H1 (cell line): ENCODE measurements around the gene TCERG1L. TPM values are rescaled to one million over a fixed set of nuclear protein-coding genes. Genes with fewer than 3 reads are reported as not detected.

Experiments
- CTCF ChIA-PET: fragments of 300-600 bp; sonication (Branson Sonifier 250); formaldehyde crosslinking; loops from one replicate; lab custom pipeline; 2021; ENCODE audit not compliant: partially characterized antibody; lab: Charles Lee
- POLR2A ChIA-PET: fragments of 300-600 bp; sonication (Branson Sonifier 250); formaldehyde crosslinking; loops from one replicate; lab custom pipeline; 2021; ENCODE audit warnings: inconsistent platforms; ENCODE audit not compliant: partially characterized antibody; lab: Charles Lee
- DNase-seq, 2 experiments: peaks; one replicate each; pipeline versions ENCODE4 v3.0.0 to v3.0.0-alpha.2; 2010 to 2022; ENCODE audit warnings: low spot score in 2 of 2, low read depth in 1 of 2, mixed read lengths in 1 of 2
- FAIRE-seq: peaks from 2 replicates; lab custom pipeline; 2011; peaks lifted over from hg19 to GRCh38; lab: Jason Lieb, UNC
- H2AFZ ChIP-seq: 2 replicates; pipeline ENCODE4 v1.8.1; 2012; ENCODE audit warnings: low read length, inconsistent platforms
- H2AK5ac ChIP-seq: 2 replicates; pipeline ENCODE4 v1.6.1; 2013; ENCODE audit warnings: low read depth, low read length
- H2BK120ac ChIP-seq: replicated peaks from 2 replicates; pipeline ENCODE3; 2013; ENCODE audit warnings: low read depth, low read length, inconsistent platforms
- H2BK12ac ChIP-seq: 2 replicates; pipeline ENCODE4 v1.6.1; 2013; ENCODE audit warnings: low read depth, low read length
- H2BK15ac ChIP-seq: 2 replicates; pipeline ENCODE4 v1.6.1; 2013; ENCODE audit warnings: low read length
- H2BK20ac ChIP-seq: 2 replicates; pipeline ENCODE4 v1.6.1; 2013; ENCODE audit warnings: low read length
- H2BK5ac ChIP-seq: 2 replicates; pipeline ENCODE4 v1.6.1; 2013; ENCODE audit warnings: low read depth, low read length
- H3K14ac ChIP-seq: 2 replicates; pipeline ENCODE4 v1.6.1; 2013; ENCODE audit warnings: inconsistent platforms; ENCODE audit not compliant: insufficient read length
- H3K18ac ChIP-seq: 2 replicates; pipeline ENCODE4 v1.6.1; 2013; ENCODE audit warnings: low read length; ENCODE audit errors: extremely low read depth
- H3K23ac ChIP-seq: 2 replicates; pipeline ENCODE4 v1.6.1; 2013; ENCODE audit warnings: inconsistent platforms; ENCODE audit not compliant: insufficient read length
- H3K23me2 ChIP-seq: 2 replicates; pipeline ENCODE4 v1.6.1; 2013; ENCODE audit warnings: low read depth, low read length
- H3K27ac ChIP-seq: 2 replicates; pipeline ENCODE4 v1.6.1; 2011; ENCODE audit warnings: low read depth, low read length, inconsistent platforms
- H3K27me3 ChIP-seq, 4 experiments: replicated peaks in 1 of 4; 1 replicate in 1 of 4; 2 replicates in 3 of 4; pipeline versions ENCODE4 v1.6.1 to v1.8.1; 2011 to 2013; ENCODE audit warnings: low read length in 3 of 4, mild to moderate bottlenecking in 3 of 4, inconsistent platforms in 2 of 4, mixed read lengths in 2 of 4, moderate library complexity in 1 of 4; ENCODE audit not compliant: control insufficient read depth in 3 of 4, insufficient read depth in 3 of 4; ENCODE audit errors: extremely low read depth in 1 of 4
- H3K36me3 ChIP-seq, 4 experiments: 2 replicates each; pipeline versions ENCODE4 v1.6.1 to v1.8.1; 2011 to 2013; ENCODE audit warnings: mild to moderate bottlenecking in 4 of 4, low read length in 3 of 4, moderate library complexity in 2 of 4, control low read depth in 1 of 4, inconsistent platforms in 1 of 4; ENCODE audit not compliant: insufficient read depth in 4 of 4, control insufficient read depth in 2 of 4
- H3K4ac ChIP-seq: replicated peaks from 2 replicates; pipeline ENCODE3; 2013; ENCODE audit warnings: low read length, low read depth, mixed read lengths, inconsistent platforms; ENCODE audit not compliant: insufficient read length
- H3K4me1 ChIP-seq, 4 experiments: replicated peaks in 1 of 4; 1 replicate in 1 of 4; 2 replicates in 3 of 4; pipeline versions ENCODE4 v1.6.1 to v1.8.1; 2011 to 2013; ENCODE audit warnings: low read length in 3 of 4, inconsistent platforms in 2 of 4, mixed read lengths in 1 of 4; ENCODE audit not compliant: insufficient read depth in 4 of 4, control insufficient read depth in 3 of 4
- H3K4me2 ChIP-seq, 2 experiments: 2 replicates each; pipeline versions ENCODE4 v1.6.1 to v1.8.1; 2011 to 2013; ENCODE audit warnings: low read depth in 2 of 2, low read length in 2 of 2, control low read depth in 1 of 2, inconsistent platforms in 1 of 2, mild to moderate bottlenecking in 1 of 2; ENCODE audit not compliant: insufficient read depth in 1 of 2
- H3K4me3 ChIP-seq, 4 experiments: fragments of 200-600, 300-600 bp in 1 of 4; sonication (generic), shearing (Covaris generic), sonication (Bioruptor Twin) in 1 of 4; 2 replicates each; pipeline versions ENCODE4 v1.5.1 to v1.8.1; 2011 to 2016; ENCODE audit warnings: low read length in 4 of 4, low read depth in 3 of 4, control low read depth in 2 of 4, inconsistent platforms in 2 of 4, mild to moderate bottlenecking in 2 of 4, mixed read lengths in 1 of 4, moderate library complexity in 1 of 4; ENCODE audit not compliant: insufficient read depth in 2 of 4; ENCODE audit errors: extremely low read depth in 1 of 4
- H3K56ac ChIP-seq: replicated peaks from 2 replicates; pipeline ENCODE3; 2013; ENCODE audit warnings: low read depth, mild to moderate bottlenecking, mixed read lengths, low read length, inconsistent platforms; ENCODE audit not compliant: insufficient read length
- H3K79me1 ChIP-seq: 2 replicates; pipeline ENCODE4 v1.6.1; 2013; ENCODE audit warnings: low read depth, low read length, control low read depth
- H3K79me2 ChIP-seq, 2 experiments: 2 replicates each; pipeline versions ENCODE4 v1.6.1 to v1.8.1; 2012 to 2013; ENCODE audit warnings: low read length in 2 of 2, mild to moderate bottlenecking in 2 of 2, inconsistent platforms in 1 of 2; ENCODE audit not compliant: insufficient read depth in 2 of 2, control insufficient read depth in 1 of 2
- H3K9ac ChIP-seq, 4 experiments: replicated peaks in 1 of 4; 1 replicate in 1 of 4; 2 replicates in 3 of 4; pipeline versions ENCODE4 v1.6.1 to v1.8.1; 2011 to 2013; ENCODE audit warnings: low read depth in 3 of 4, low read length in 3 of 4, control low read depth in 2 of 4, mild to moderate bottlenecking in 2 of 4, moderate library complexity in 2 of 4, inconsistent platforms in 1 of 4; ENCODE audit errors: extremely low read depth in 1 of 4
- H3K9me3 ChIP-seq, 2 experiments: 2 replicates each; pipeline versions ENCODE4 v1.6.1 to v1.8.1; 2012 to 2013; ENCODE audit warnings: mild to moderate bottlenecking in 2 of 2, moderate library complexity in 2 of 2, control low read depth in 1 of 2, inconsistent platforms in 1 of 2, low read depth in 1 of 2, low read length in 1 of 2, mixed read lengths in 1 of 2; ENCODE audit not compliant: insufficient read depth in 2 of 2
- H4K20me1 ChIP-seq, 2 experiments: replicated peaks in 1 of 2; 2 replicates each; pipeline versions ENCODE3 to v1.8.1; 2011 to 2013; ENCODE audit warnings: inconsistent platforms in 2 of 2, low read length in 2 of 2, mild to moderate bottlenecking in 1 of 2; ENCODE audit not compliant: insufficient read depth in 2 of 2, control insufficient read depth in 1 of 2
- H4K5ac ChIP-seq: 2 replicates; pipeline ENCODE4 v1.6.1; 2013; ENCODE audit warnings: low read length, low read depth, mixed read lengths, inconsistent platforms; ENCODE audit not compliant: insufficient read length
- H4K8ac ChIP-seq: 2 replicates; pipeline ENCODE4 v1.8.0; 2013; ENCODE audit warnings: mild to moderate bottlenecking, moderate library complexity, low read length, inconsistent platforms; ENCODE audit not compliant: insufficient read depth; ENCODE audit errors: extremely low read depth
- H4K91ac ChIP-seq: replicated peaks from 2 replicates; pipeline ENCODE3; 2013; ENCODE audit warnings: low read length, mixed read lengths, inconsistent platforms; ENCODE audit not compliant: insufficient read length
- RFX5 ChIP-seq: IDR thresholded peaks from 2 replicates; pipeline ENCODE4 v1.6.1; 2011; ENCODE audit warnings: low read depth, low read length, improper control_type of control experiment, borderline replicate concordance
- WGBS, 2 experiments: shearing (Covaris generic) in 1 of 2; methylation state at CpG; one replicate each; pipeline versions ENCODE4 v1.1.6 to v1.1.7; 2013 to 2015; ENCODE audit warnings: low lambda C conversion rate in 2 of 2, mixed read lengths in 2 of 2, inconsistent platforms in 1 of 2, low coverage in 1 of 2, missing lambda C conversion rate in 1 of 2; ENCODE audit not compliant: insufficient replicate concordance in 2 of 2, insufficient coverage in 1 of 2, insufficient read length in 1 of 2; ENCODE audit errors: extremely low coverage in 1 of 2, missing lambda C conversion rate in 1 of 2; 5-methylcytosine and 5-hydroxymethylcytosine counted together
- polyA plus RNA-seq, 7 experiments: library from polyadenylated mRNA; depleted of rRNA in 3 of 7; stranded (reverse) in 5 of 7; unstranded in 2 of 7; fragments of >200 nt in 5 of 7; fragments of 200-250 nt in 2 of 7; gene quantifications; 1 replicate in 5 of 7; 2 replicates in 1 of 7; 4 replicates in 1 of 7; pipeline versions ENCODE4 v1.2.1 to v1.2.3, GENCODE V29; 2011 to 2013; ENCODE audit warnings: missing spikeins in 2 of 7, mixed read lengths in 2 of 7
- total RNA-seq: library from RNA; stranded (reverse); fragmentation: NEBNext Ultra II Directional; extraction: Animal tissue kit (Norgen Biotek cat#: 25700); gene quantifications from 2 replicates; pipeline ENCODE4 v1.2.1, GENCODE V29; 2021

Gene TCERG1L
- total and polyA plus RNA-seq, 2 of the 8 experiments (the other 6 are each of a cell fraction or from before 2014, with no cell fraction given), result 3.9 to 6.9 TPM

DNA sequence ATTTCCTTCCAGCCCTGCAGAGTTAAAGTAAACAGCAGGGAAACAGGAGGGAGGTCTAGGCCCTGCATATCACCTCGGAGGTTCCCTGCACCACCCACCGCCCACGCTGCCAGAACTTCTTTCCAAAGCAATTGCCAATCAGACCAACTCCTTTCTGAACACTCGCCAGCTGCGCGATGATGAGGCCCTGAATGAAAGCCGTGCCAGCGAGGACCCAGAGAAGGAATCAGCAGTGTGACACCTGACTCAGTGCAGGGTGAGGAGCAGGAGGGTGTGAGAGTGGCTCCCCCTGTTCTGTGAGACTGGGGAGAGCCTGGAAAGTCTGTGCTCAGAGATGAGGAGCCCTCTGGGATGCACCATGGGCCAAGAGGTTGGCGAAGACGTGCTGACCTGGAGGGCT is 3.3 kb upstream of the TCERG1L start:
- Histone ChIP-seq H3K18ac (no peak overlapping the region), H2BK5ac (no peak overlapping the region), H3K9me3 (no peaks in the 10 kb centered on the region), H3K4me2 (no peak overlapping the region), H3K4me3 (no peak overlapping the region), H3K79me1 (no peaks in the 10 kb centered on the region), H3K4ac (no peak overlapping the region), H4K91ac (no peak overlapping the region), H3K79me2 (no peaks in the 10 kb centered on the region), H2BK12ac (no peak overlapping the region), H2BK15ac (no peak overlapping the region), H2AFZ (no peak overlapping the region), H3K27me3 (peaks cover 0 to 14% (median 6%) of the 10 kb centered on the region in 4 experiments; a peak in 6 of 7 replicates), H4K20me1 (no peaks in the 10 kb centered on the region), H4K5ac (no peak overlapping the region), H3K14ac (no peak overlapping the region), H3K56ac (no peak overlapping the region), H3K4me1 (peaks cover 3 to 11% (median 3%) of the 10 kb centered on the region in 4 experiments; a peak in 6 of 7 replicates), H2BK120ac (no peak overlapping the region), H3K23ac (no peak overlapping the region), H2AK5ac (no peak overlapping the region), H3K36me3 (no peaks in the 10 kb centered on the region), H4K8ac (no peak overlapping the region; the same call in 1 of the 2 replicates), H3K27ac (no peak overlapping the region), H3K23me2 (peaks cover 14% of the 10 kb centered on the region; the same call in 1 of the 2 replicates), H2BK20ac (no peak overlapping the region), H3K9ac (no peak overlapping the region)
- 88% methylated on average over 10 of the region's 10 CpGs; no CpG with 5 or more reads in 1 of the 2 experiments for WGBS, 2 experiments
- POLR2A ChIA-PET, result no interaction called here
- no peak for FAIRE-seq
- DNase-seq, result no peak
- CTCF ChIA-PET, result interaction anchor here (1.2 kb wide), 1 partner anchor 258 kb away, joined by 4 read pairs; no protein-coding TSS in a partner anchor
- TF ChIP-seq RFX5, result no peak
